Body of pancreas (tissue), 4 donors: ENCODE data around the gene PDLIM3. TPM values are rescaled to one million over a fixed set of nuclear protein-coding genes. Genes with fewer than 3 reads are reported as not detected.
"Not testable (repeated sequence)": the region's sequence is repeated elsewhere in the genome, so short reads cannot be mapped to it uniquely, and the experiment has no call there.

ENCODE experiments used
- ATAC-seq: fragments of 150-250 bp; one replicate; pipeline ENCODE4 v1.9.1; 2016
- DNase-seq, 4 donors: peaks; one replicate each; pipeline ENCODE4 v3.0.0-alpha.2; 2019
- H3K27ac ChIP-seq, 4 donors: fragments of 200-600 bp; sonication (generic); 1 replicate in 3 of 4; 2 replicates in 1 of 4; pipeline versions ENCODE4 v1.5.1 to v1.6.1; 2016 to 2019; ENCODE audit warnings: mild to moderate bottlenecking in 1 of 4, mixed read lengths in 1 of 4, moderate library complexity in 1 of 4
- H3K27me3 ChIP-seq, 2 donors: fragments of 200-600 bp; sonication (generic); one replicate each; pipeline ENCODE4 v1.6.0; 2016; ENCODE audit warnings: mild to moderate bottlenecking in 1 of 2
- H3K36me3 ChIP-seq, 2 donors: fragments of 200-600 bp; sonication (generic); replicated peaks in 1 of 2; 2 replicates each; pipeline ENCODE4 v1.5.1; 2016; ENCODE audit warnings: low read depth in 2 of 2; ENCODE audit not compliant: insufficient read depth in 1 of 2
- H3K4me1 ChIP-seq: fragments of 200-600 bp; sonication (generic); one replicate; pipeline ENCODE4 v1.6.0; 2016
- H3K4me3 ChIP-seq, 2 donors: fragments of 200-600 bp; sonication (generic); 1 replicate in 1 of 2; 2 replicates in 1 of 2; pipeline ENCODE4 v1.5.1; 2016 to 2019
- H3K9me3 ChIP-seq, 3 donors: fragments of 200-600 bp; sonication (generic); 1 replicate in 2 of 3; 2 replicates in 1 of 3; pipeline ENCODE4 v1.5.1; 2016
- CTCF ChIP-seq, 7 experiments: fragments of 450-650 bp in 4 of 7; fragments of 200-600 bp in 3 of 7; sonication (generic) in 3 of 7; IDR thresholded peaks; one replicate each; pipeline ENCODE4 v1.5.1; 2016 to 2019; ENCODE audit warnings: antibody characterized with exemption in 7 of 7
- POLR2A ChIP-seq, 3 donors: fragments of 450-650 bp; IDR thresholded peaks; one replicate each; pipeline ENCODE4 v1.6.1; 2016; ENCODE audit warnings: antibody characterized with exemption in 3 of 3, mild to moderate bottlenecking in 2 of 3
- WGBS, 2 donors: methylation state at CpG; one replicate each; pipeline ENCODE4 v1.1.5; 2017; 5-methylcytosine and 5-hydroxymethylcytosine counted together
- intact Hi-C: fragments of 100-400 bp; cut with DNase I; formaldehyde crosslinking; loops from one replicate; pipeline ENCODE4 v1.15.1; 2023
- total RNA-seq, 2 donors: library from RNA; depleted of rRNA; stranded (reverse); fragments of >200 nt; gene quantifications; one replicate each; pipeline ENCODE4 v1.1.0, GENCODE V29; 2016

The PDLIM3 gene
- total RNA-seq, 2 donors from 2014 or later: 22.1 to 40.2 TPM

- no peaks in the 10 kb centered on the region for H3K27me3 ChIP-seq
- no peaks in the 10 kb centered on the region for H3K36me3 ChIP-seq
- H3K4me3 ChIP-seq: no peak overlapping the region
- H3K27ac ChIP-seq: no peak overlapping the region
- intact Hi-C loops: no loop called here
- DNase-seq: no peak
- no peak for ATAC-seq
- TF ChIP-seq CTCF (IDR thresholded peaks at IDR 0.05) (no peak), POLR2A (IDR thresholded peaks at IDR 0.05) (no peak)
- no peaks in the 10 kb centered on the region for H3K9me3 ChIP-seq
- peaks cover 11% of the 10 kb centered on the region for H3K4me1 ChIP-seq
Measured at GRCh38 chr4:185518069-185518468, 17.2 kb downstream of the PDLIM3 start.

- WGBS, 2 donors: 69 to 77% methylated on average over 4 of the region's 4 CpGs
- H3K36me3 ChIP-seq: no peaks in the 10 kb centered on the region
- ATAC-seq: no peak
Measured at GRCh38 chr4:185515248-185515647, 20.1 kb downstream of the PDLIM3 start.

GRCh38 chr4:185514182-185514697, 21.1 kb downstream of the PDLIM3 start:
- TF ChIP-seq POLR2A (IDR thresholded peaks at IDR 0.05) (no peak), CTCF (IDR thresholded peaks at IDR 0.05) (no peak)
- no peak for DNase-seq
- intact Hi-C loops: no loop called here
- no peaks in the 10 kb centered on the region for H3K27me3 ChIP-seq
- WGBS, 2 donors: 80 to 82% methylated on average over 17 of the region's 17 CpGs
- no peak for ATAC-seq
- H3K4me3 ChIP-seq: no peak overlapping the region
- H3K36me3 ChIP-seq: no peaks in the 10 kb centered on the region
- H3K27ac ChIP-seq: peak overlapping the region in 3 of 4 donors; percentile 2 to 35 (median 21)
- H3K4me1 ChIP-seq: peaks cover 22% of the 10 kb centered on the region
- no peaks in the 10 kb centered on the region for H3K9me3 ChIP-seq

More at GRCh38 chr4:185515248-185515647, 20.1 kb downstream of the PDLIM3 start:
- TF ChIP-seq CTCF (IDR thresholded peaks at IDR 0.05) (no peak), POLR2A (IDR thresholded peaks at IDR 0.05) (no peak)
- Histone ChIP-seq H3K4me3 (no peak overlapping the region), H3K27ac (no peak overlapping the region), H3K27me3 (no peaks in the 10 kb centered on the region), H3K4me1 (peaks cover 22% of the 10 kb centered on the region), H3K9me3 (no peaks in the 10 kb centered on the region)
- intact Hi-C loops: no loop called here
- no peak for DNase-seq

- no peaks in the 10 kb centered on the region for H3K9me3 ChIP-seq
- peak; percentile 27 to 61 (median 52) for DNase-seq
- 28 to 46% methylated on average over 10 of the region's 10 CpGs for WGBS, 2 donors
- intact Hi-C loops: no loop called here
- TF ChIP-seq CTCF (IDR thresholded peaks at IDR 0.05): no peak
- TF ChIP-seq POLR2A (IDR thresholded peaks at IDR 0.05): no peak
- no peaks in the 10 kb centered on the region for H3K36me3 ChIP-seq
- H3K27me3 ChIP-seq: no peaks in the 10 kb centered on the region
- H3K4me1 ChIP-seq: peaks cover 22% of the 10 kb centered on the region
- H3K27ac ChIP-seq: peak overlapping the region in 3 of 4 donors; percentile 2 to 35 (median 21)
- ATAC-seq: peak; percentile 71
- no peak overlapping the region for H3K4me3 ChIP-seq
Measured at GRCh38 chr4:185513489-185514181, 21.7 kb downstream of the PDLIM3 start.

- H3K9me3 ChIP-seq: no peaks in the 10 kb centered on the region
- no peak for DNase-seq
- WGBS, 2 donors: 88 to 89% methylated on average over 3 of the region's 3 CpGs
- H3K4me3 ChIP-seq: no peak overlapping the region
- no peaks in the 10 kb centered on the region for H3K36me3 ChIP-seq
- H3K4me1 ChIP-seq: peaks cover 22% of the 10 kb centered on the region
- H3K27me3 ChIP-seq: no peaks in the 10 kb centered on the region
- no peak overlapping the region for H3K27ac ChIP-seq
- no peak for ATAC-seq
- intact Hi-C loops: no loop called here
- TF ChIP-seq POLR2A (IDR thresholded peaks at IDR 0.05): no peak
- no peak for TF ChIP-seq CTCF (IDR thresholded peaks at IDR 0.05)
Measured at GRCh38 chr4:185512516-185512915, 22.8 kb downstream of the PDLIM3 start.

- ATAC-seq, H3K27me3 ChIP-seq, H3K36me3 ChIP-seq, intact Hi-C loops, H3K9me3 ChIP-seq, H3K4me3 ChIP-seq, DNase-seq: not testable (repeated sequence)
- Histone ChIP-seq H3K27ac (peak overlapping the region in 1 of 4 donors; percentile 26), H3K4me1 (peaks cover 22% of the 10 kb centered on the region)
- 75 to 78% methylated on average over 2 of the region's 2 CpGs for WGBS, 2 donors
Measured at GRCh38 chr4:185511243-185511642, 24.1 kb downstream of the PDLIM3 start.
